ENCODE results near the gene RRAGC.

DNA sequence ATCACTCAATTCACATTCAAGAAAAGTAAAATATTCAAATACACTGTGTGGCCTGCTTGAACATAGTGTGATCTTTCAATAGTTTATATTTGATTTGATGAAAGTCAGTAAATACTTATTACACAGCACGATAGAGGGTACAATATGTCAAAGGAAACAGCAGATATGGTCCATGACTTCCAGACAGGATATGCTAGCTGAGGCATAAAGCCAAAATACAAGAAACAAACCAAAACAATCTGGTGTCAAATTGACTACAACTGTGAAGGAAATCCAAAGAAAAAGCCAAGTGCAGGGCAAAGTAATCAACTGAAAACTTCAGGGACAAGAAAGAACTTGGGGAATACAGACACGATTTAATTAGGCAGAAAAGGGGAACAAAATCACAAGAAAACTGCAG is 19.3 kb downstream of the RRAGC start:
- TF ChIP-seq POLR2AphosphoS5 (IDR thresholded peaks at IDR 0.05) (no peak), CTCF (IDR thresholded peaks at IDR 0.05) (no peak), POLR2A (IDR thresholded peaks at IDR 0.05) (no peak), EP300 (IDR thresholded peaks at IDR 0.05) (no peak)

Data from sigmoid colon (tissue), 4 donors.